Stomach (tissue), 4 donors: Measurements from ENCODE around the gene SRC.

Source experiments
- CTCF ChIP-seq, 7 experiments: fragments of 450-650 bp in 4 of 7; fragments of 200-600 bp in 3 of 7; sonication (generic) in 3 of 7; IDR thresholded peaks; one replicate each; pipeline ENCODE4 v1.5.1; 2016 to 2019; ENCODE audit warnings: antibody characterized with exemption in 7 of 7, control low read depth in 2 of 7, mild to moderate bottlenecking in 1 of 7
- EP300 ChIP-seq: sonication (generic); formaldehyde crosslinking; IDR thresholded peaks from one replicate; pipeline ENCODE4 v1.6.1; 2017; ENCODE audit warnings: antibody characterized with exemption

GRCh38 chr20:37350649-37351574 lies 5.0 kb downstream of the SRC start:
- TF ChIP-seq CTCF (IDR thresholded peaks at IDR 0.05) (no peak), EP300 (no peak)
